ENCODE measurements around the gene CERS6. TPM values are rescaled to one million over a fixed set of nuclear protein-coding genes. Genes with fewer than 3 reads are reported as not detected.
"Not testable (repeated sequence)": the region's sequence is repeated elsewhere in the genome, so short reads cannot be mapped to it uniquely, and the experiment has no call there.

Gene CERS6
- total RNA-seq, 1 experiment from 2014 or later: 15.1 TPM

- no peak for DNase-seq (ENCODE audit: low read depth)
These were observed 44.4 kb downstream of the CERS6 start for GRCh38 chr2:168500516-168500915.

- DNase-seq (ENCODE audit: low read depth): no peak
These were observed 45.5 kb downstream of the CERS6 start for GRCh38 chr2:168501466-168502065.

GRCh38 chr2:168502852-168503251, 46.8 kb downstream of the CERS6 start:
- DNase-seq (ENCODE audit: low read depth): not testable (repeated sequence)

GRCh38 chr2:168503901-168504300, 47.8 kb downstream of the CERS6 start:
- no peak for DNase-seq (ENCODE audit: low read depth)

GRCh38 chr2:168504323-168504722, 48.3 kb downstream of the CERS6 start:
- no peak for DNase-seq (ENCODE audit: low read depth)

- no peak for DNase-seq (ENCODE audit: low read depth)
These were observed 54.2 kb downstream of the CERS6 start for GRCh38 chr2:168510125-168510756.

GRCh38 chr2:168514692-168515091, 58.6 kb downstream of the CERS6 start:
- DNase-seq (ENCODE audit: low read depth): no peak

- peak; percentile 66 for DNase-seq (ENCODE audit: low read depth)
These were observed 59.4 kb downstream of the CERS6 start for GRCh38 chr2:168515502-168515901.

GRCh38 chr2:168517816-168518215, 61.7 kb downstream of the CERS6 start:
- DNase-seq (ENCODE audit: low read depth): no peak

- DNase-seq (ENCODE audit: low read depth): peak; percentile 52
These were observed 62.5 kb downstream of the CERS6 start for GRCh38 chr2:168518555-168519066.

- DNase-seq (ENCODE audit: low read depth): peak; percentile 29
These were observed 63.6 kb downstream of the CERS6 start for GRCh38 chr2:168519534-168520308.

GRCh38 chr2:168521053-168521741, 65.1 kb downstream of the CERS6 start:
- peak; percentile 8 for DNase-seq (ENCODE audit: low read depth)

GRCh38 chr2:168522446-168522845, 66.4 kb downstream of the CERS6 start:
- DNase-seq (ENCODE audit: low read depth): no peak

- DNase-seq (ENCODE audit: low read depth): no peak
These were observed 67.9 kb downstream of the CERS6 start for GRCh38 chr2:168524005-168524404.

GRCh38 chr2:168525020-168525419, 68.9 kb downstream of the CERS6 start:
- no peak for DNase-seq (ENCODE audit: low read depth)

- DNase-seq (ENCODE audit: low read depth): no peak
These were observed 69.8 kb downstream of the CERS6 start for GRCh38 chr2:168525716-168526446.

GRCh38 chr2:168526641-168527040, 70.6 kb downstream of the CERS6 start:
- DNase-seq (ENCODE audit: low read depth): no peak

GRCh38 chr2:168528016-168528415, 71.9 kb downstream of the CERS6 start:
- DNase-seq (ENCODE audit: low read depth): no peak

- DNase-seq (ENCODE audit: low read depth): no peak
These were observed 72.4 kb downstream of the CERS6 start for GRCh38 chr2:168528469-168528868.

- no peak for DNase-seq (ENCODE audit: low read depth)
These were observed 73.2 kb downstream of the CERS6 start for GRCh38 chr2:168529054-168529833.

Measured in RPMI7951 (cell line).